GM12878 (cell line): ENCODE data around the gene WNK2. TPM values are rescaled to one million over a fixed set of nuclear protein-coding genes. Genes with fewer than 3 reads are reported as not detected.

Source experiments
- ATAC-seq: fragments of 200-7000 bp; cut with Tn5 transposase; 3 replicates; pipeline ENCODE4 v1.9.1; 2020; ENCODE audit warnings: mild to moderate bottlenecking, moderate library complexity
- BruUV-seq: library from RNA; stranded (reverse); fragments of 400-500 nt; replicated peaks from 2 replicates; lab custom pipeline; 2021; lab: Mats Ljungman, UMichigan
- CTCF ChIA-PET: fragments of 300-600 bp; sonication (Branson Sonifier 250); formaldehyde crosslinking; extraction: SDS; loops from one replicate; lab custom pipeline; 2021; ENCODE audit warnings: inconsistent platforms; lab: Yijun Ruan, JAX
- POLR2A ChIA-PET: fragments of 350-600 bp; formaldehyde crosslinking; extraction: SDS; loops from one replicate; lab custom pipeline; 2021; ENCODE audit warnings: inconsistent platforms; lab: Charles Lee
- RAD21 ChIA-PET: fragments of 300-600 bp; sonication (Branson Sonifier 250); formaldehyde crosslinking; loops from one replicate; lab custom pipeline; 2023; ENCODE audit warnings: antibody characterized with exemption; ENCODE audit not compliant: unreplicated experiment; lab: Charles Lee
- SMC1A ChIA-PET: fragments of 300-600 bp; sonication (Branson Sonifier 250); formaldehyde crosslinking; loops from one replicate; lab custom pipeline; 2023; ENCODE audit not compliant: unreplicated experiment, uncharacterized antibody; lab: Charles Lee
- DNase-seq: peaks from one replicate; pipeline ENCODE4 v3.0.0-alpha.2; 2011; ENCODE audit warnings: low read depth, low spot score
- FAIRE-seq: peaks from 3 replicates; lab custom pipeline; 2011; peaks lifted over from hg19 to GRCh38; lab: Jason Lieb, UNC
- H2AFZ ChIP-seq: 2 replicates; pipeline ENCODE4 v1.6.0; 2011; ENCODE audit warnings: low read depth, low read length, control low read depth; ENCODE audit not compliant: control insufficient read depth
- H3K27ac ChIP-seq: 2 replicates; pipeline ENCODE4 v1.5.1; 2011; ENCODE audit warnings: control low read depth; ENCODE audit not compliant: control insufficient read depth, insufficient read depth
- H3K27me3 ChIP-seq, 2 experiments: replicated peaks in 1 of 2; 2 replicates each; pipeline versions ENCODE4 v1.6.0 to v1.6.1; 2011; ENCODE audit warnings: low read length in 1 of 2; ENCODE audit not compliant: control insufficient read depth in 2 of 2, insufficient read depth in 2 of 2
- H3K36me3 ChIP-seq, 2 experiments: 2 replicates each; pipeline ENCODE4 v1.5.1; 2011; ENCODE audit warnings: low read length in 1 of 2; ENCODE audit not compliant: control insufficient read depth in 2 of 2, insufficient read depth in 2 of 2
- H3K4me1 ChIP-seq: 2 replicates; pipeline ENCODE4 v1.6.1; 2011; ENCODE audit warnings: mild to moderate bottlenecking, low read length, moderate library complexity, mixed read lengths; ENCODE audit not compliant: control insufficient read depth, insufficient read depth
- H3K4me2 ChIP-seq: 2 replicates; pipeline ENCODE4 v1.6.0; 2011; ENCODE audit warnings: control low read depth; ENCODE audit not compliant: control insufficient read depth, insufficient read depth
- H3K4me3 ChIP-seq: fragments of 200-600 bp; sonication (generic); 2 replicates; pipeline ENCODE4 v1.5.1; 2016
- H3K79me2 ChIP-seq: 2 replicates; pipeline ENCODE4 v1.6.0; 2011; ENCODE audit warnings: low read length; ENCODE audit not compliant: control insufficient read depth, insufficient read depth
- H3K9ac ChIP-seq: 2 replicates; pipeline ENCODE4 v1.8.0; 2011; ENCODE audit warnings: low read length, control low read depth, mixed read lengths; ENCODE audit not compliant: control insufficient read depth, insufficient read depth
- H3K9me3 ChIP-seq: replicated peaks from 3 replicates; pipeline ENCODE4 v1.5.1; 2011; ENCODE audit warnings: mild to moderate bottlenecking, low read length; ENCODE audit not compliant: control insufficient read depth, insufficient read depth
- H4K20me1 ChIP-seq: 2 replicates; pipeline ENCODE4 v1.6.0; 2011; ENCODE audit not compliant: control insufficient read depth, insufficient read depth
- BMI1 ChIP-seq: fragments of 450-650 bp; IDR thresholded peaks from 2 replicates; pipeline ENCODE4 v1.6.1; 2016; ENCODE audit warnings: mild to moderate bottlenecking, moderate library complexity, borderline replicate concordance
- IKZF2 ChIP-seq, 2 experiments: fragments of 450-650 bp; IDR thresholded peaks; 2 replicates each; pipeline ENCODE4 v1.6.1; 2017; ENCODE audit warnings: mild to moderate bottlenecking in 2 of 2, moderate library complexity in 2 of 2
- POLR2AphosphoS5 ChIP-seq: IDR thresholded peaks from 2 replicates; pipeline ENCODE4 v1.6.1; 2011; ENCODE audit warnings: mild to moderate bottlenecking, low read length, inconsistent platforms
- WGBS: methylation state at CpG from one replicate; pipeline ENCODE4 v1.1.6; 2016; ENCODE audit warnings: low lambda C conversion rate; ENCODE audit not compliant: insufficient replicate concordance, insufficient coverage; ENCODE audit errors: missing lambda C conversion rate; 5-methylcytosine and 5-hydroxymethylcytosine counted together
- in situ Hi-C: fragments of 300-500 bp; cut with MboI; formaldehyde crosslinking; loops from 9 replicates; pipeline ENCODE4 v1.14.3; 2018; ENCODE audit warnings: mixed read lengths
- intact Hi-C: fragments of 100-400 bp; cut with micrococcal nuclease; formaldehyde crosslinking; loops from one replicate; pipeline ENCODE4 v1.14.2; 2022; ENCODE audit not compliant: unreplicated experiment
- polyA plus RNA-seq, 11 experiments: library from polyadenylated mRNA; depleted of rRNA in 4 of 11; unstranded in 6 of 11; stranded (reverse) in 5 of 11; fragments of >200 nt; fragmentation: Nextera tagmentation in 4 of 11; fragmentation: Illumina TruSeq in 1 of 11; extraction: Ambion mirVana in 4 of 11; extraction: Trizol in 1 of 11; gene quantifications; 1 replicate in 1 of 11; 2 replicates in 10 of 11; pipeline versions ENCODE4 v1.2.1 to v1.2.3, GENCODE V29; 2011 to 2016; ENCODE audit warnings: inconsistent platforms in 2 of 11, missing spikeins in 2 of 11, low read depth in 1 of 11
- total RNA-seq, 4 experiments: library from RNA; depleted of rRNA in 3 of 4; stranded (reverse); fragments of >200 nt in 3 of 4; fragmentation: Illumina TruSeq in 1 of 4; extraction: Trizol in 1 of 4; gene quantifications; 2 replicates each; pipeline versions ENCODE4 v1.2.1 to v1.2.3, GENCODE V29; 2013 to 2021
- TF ChIP-seq, protein P1 (sequence below): IDR thresholded peaks from 2 replicates; pipeline ENCODE4 v1.6.1; 2011; ENCODE audit warnings: borderline replicate concordance, low read depth, mild to moderate bottlenecking, moderate library complexity, mixed read lengths, low read length; ENCODE audit not compliant: insufficient read depth; ENCODE audit errors: extremely low read length

The WNK2 gene
- total and polyA plus RNA-seq, 10 of the 15 experiments (the other 5 are each of a cell fraction or from before 2014, with no cell fraction given) = 0.15 TPM; not detected in 9

DNA sequence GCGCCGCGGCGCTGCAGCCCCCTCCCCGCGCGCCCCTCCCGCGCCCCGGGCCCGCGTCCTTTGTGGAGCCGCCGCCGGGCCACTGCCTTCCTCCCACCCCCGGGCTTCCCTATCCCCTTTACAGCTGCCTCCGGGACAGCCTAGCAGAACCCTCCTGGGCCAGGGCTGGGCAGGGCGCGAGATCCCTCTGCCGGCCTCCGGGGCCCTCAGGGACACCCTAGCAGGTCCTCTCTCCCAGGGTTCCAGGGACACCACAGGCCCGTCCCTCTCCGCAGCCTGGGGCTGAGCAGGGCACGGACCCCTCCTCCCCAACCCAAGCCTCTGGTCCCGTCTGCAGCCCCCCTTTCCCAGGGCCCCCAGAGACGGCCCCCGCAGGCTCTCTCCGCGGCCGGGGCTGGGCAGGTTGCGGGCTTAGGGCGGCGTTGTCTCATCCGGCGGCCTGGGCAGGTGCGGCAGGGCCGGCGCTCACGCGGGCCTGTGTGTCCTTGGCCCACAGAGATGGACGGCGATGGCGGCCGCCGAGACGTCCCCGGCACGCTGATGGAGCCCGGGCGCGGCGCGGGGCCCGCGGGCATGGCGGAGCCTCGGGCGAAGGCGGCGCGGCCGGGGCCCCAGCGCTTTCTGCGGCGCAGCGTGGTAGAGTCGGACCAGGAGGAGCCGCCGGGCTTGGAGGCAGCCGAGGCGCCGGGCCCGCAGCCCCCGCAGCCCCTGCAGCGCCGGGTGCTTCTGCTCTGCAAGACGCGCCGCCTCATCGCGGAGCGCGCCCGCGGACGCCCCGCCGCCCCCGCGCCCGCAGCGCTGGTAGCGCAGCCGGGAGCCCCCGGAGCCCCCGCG lies 710 bp downstream of the WNK2 start:
- Histone ChIP-seq H3K4me3 (no peak overlapping the region), H3K9me3 (no peaks in the 10 kb centered on the region), H3K27ac (no peak overlapping the region), H3K27me3 (peaks cover 8 to 12% of the 10 kb centered on the region in 2 experiments; a peak in 3 of 4 replicates), H3K79me2 (no peaks in the 10 kb centered on the region), H2AFZ (no peak overlapping the region), H4K20me1 (no peaks in the 10 kb centered on the region), H3K4me2 (no peak overlapping the region), H3K4me1 (no peaks in the 10 kb centered on the region), H3K36me3 (no peaks in the 10 kb centered on the region), H3K9ac (no peak overlapping the region)
- FAIRE-seq (no peak), DNase-seq (no peak), ATAC-seq (no peak)
- SMC1A ChIA-PET = no interaction called here
- no TSS peak for BruUV-seq
- WGBS = 29% methylated on average over 42 of the region's 97 CpGs
- RAD21 ChIA-PET = no interaction called here
- CTCF ChIA-PET = no interaction called here
- POLR2A ChIA-PET = no interaction called here
- in situ Hi-C loops = no loop called here
- TF ChIP-seq, protein P1, sequence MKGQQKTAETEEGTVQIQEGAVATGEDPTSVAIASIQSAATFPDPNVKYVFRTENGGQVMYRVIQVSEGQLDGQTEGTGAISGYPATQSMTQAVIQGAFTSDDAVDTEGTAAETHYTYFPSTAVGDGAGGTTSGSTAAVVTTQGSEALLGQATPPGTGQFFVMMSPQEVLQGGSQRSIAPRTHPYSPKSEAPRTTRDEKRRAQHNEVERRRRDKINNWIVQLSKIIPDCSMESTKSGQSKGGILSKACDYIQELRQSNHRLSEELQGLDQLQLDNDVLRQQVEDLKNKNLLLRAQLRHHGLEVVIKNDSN = no peak
- TF ChIP-seq POLR2AphosphoS5 (no peak), BMI1 (no peak), IKZF2 (IDR thresholded peaks at IDR 0.05) (no peak)
- intact Hi-C loops = no loop called here
